Keratinocyte (primary cell): Measurements from ENCODE around the gene PGLYRP3.
A peak's percentile ranks its signal among the peaks of the same experiment; 100 is the strongest.

Source experiments
- CTCF ChIP-seq, 3 experiments: IDR thresholded peaks in 1 of 3; conservative IDR thresholded peaks in 1 of 3; optimal IDR thresholded peaks in 1 of 3; 2 replicates in 2 of 3; 3 replicates in 1 of 3; pipeline versions ENCODE3 to v1.5.1; 2011; ENCODE audit warnings: low read length in 3 of 3, mild to moderate bottlenecking in 3 of 3, moderate library complexity in 2 of 3, control low read depth in 1 of 3, inconsistent platforms in 1 of 3; ENCODE audit not compliant: insufficient read depth in 2 of 3; ENCODE audit errors: extremely low read depth in 1 of 3
- EZH2 ChIP-seq: IDR thresholded peaks from one replicate; pipeline ENCODE4 v1.6.1; 2012; ENCODE audit warnings: inconsistent platforms, mild to moderate bottlenecking, low read length, moderate library complexity

- TF ChIP-seq CTCF (optimal IDR thresholded peaks at IDR 0.05 in 1 of 3, IDR thresholded peaks at IDR 0.05 in 1 of 3, conservative IDR thresholded peaks at IDR 0.05 in 1 of 3; ENCODE audit: extremely low read depth in 1 of 3, insufficient read depth in 2 of 3, low read length in 3 of 3) = no peak
- peak; percentile 92 for TF ChIP-seq EZH2
Measured at GRCh38 chr1:153262070-153262366, 50.7 kb downstream of the PGLYRP3 start.
